HepG2 (cell line): ENCODE results near the gene ETHE1. TPM values are rescaled to one million over a fixed set of nuclear protein-coding genes. Genes with fewer than 3 reads are reported as not detected.
A peak's percentile ranks its signal among the peaks of the same experiment; 100 is the strongest.

Source experiments
- ARNT ChIP-seq: fragments of 450-650 bp; IDR thresholded peaks from 2 replicates; pipeline ENCODE4 v1.6.1; 2017
- CCAR2 ChIP-seq: fragments of 200-400 bp; formaldehyde crosslinking; optimal IDR thresholded peaks from 2 replicates; pipeline ENCODE3; 2018; ENCODE audit warnings: low read depth, mild to moderate bottlenecking, low read length, moderate library complexity
- DR1 ChIP-seq: sonication (generic); formaldehyde crosslinking; IDR thresholded peaks from 2 replicates; pipeline ENCODE4 v1.8.0; 2021; ENCODE audit warnings: mild to moderate bottlenecking, missing genetic modification reagents, inconsistent platforms
- KDM5B ChIP-seq: sonication (generic); formaldehyde crosslinking; IDR thresholded peaks from 2 replicates; pipeline ENCODE4 v1.4.0; 2020; ENCODE audit warnings: missing genetic modification reagents, mild to moderate bottlenecking, borderline replicate concordance
- MAF1 ChIP-seq: sonication (generic); formaldehyde crosslinking; IDR thresholded peaks from 2 replicates; pipeline ENCODE4 v1.5.0; 2020; ENCODE audit warnings: missing genetic modification reagents, borderline replicate concordance
- MIER2 ChIP-seq: IDR thresholded peaks from 2 replicates; pipeline ENCODE4 v1.6.1; 2016; ENCODE audit warnings: missing biosample characterization, missing genetic modification reagents
- POGK ChIP-seq: sonication (generic); formaldehyde crosslinking; conservative IDR thresholded peaks from 2 replicates; pipeline ENCODE4 v1.8.0; 2022; ENCODE audit warnings: mild to moderate bottlenecking, moderate library complexity, missing genetic modification reagents
- RERE ChIP-seq: IDR thresholded peaks from 2 replicates; pipeline ENCODE4 v1.6.1; 2016; ENCODE audit warnings: low read depth, missing genetic modification reagents, missing compliant biosample characterization
- SALL1 ChIP-seq: sonication (generic); formaldehyde crosslinking; IDR thresholded peaks from 2 replicates; pipeline ENCODE4 v1.8.0; 2022; ENCODE audit warnings: mild to moderate bottlenecking, missing genetic modification reagents
- SMC3 ChIP-seq: IDR thresholded peaks from 2 replicates; pipeline ENCODE4 v1.6.1; 2011; ENCODE audit warnings: low read length, improper control_type of control experiment
- THAP11 ChIP-seq: IDR thresholded peaks from 2 replicates; pipeline ENCODE4 v1.6.1; 2016; ENCODE audit warnings: missing biosample characterization, missing genetic modification reagents
- TRIM24 ChIP-seq: sonication (generic); formaldehyde crosslinking; IDR thresholded peaks from 2 replicates; pipeline ENCODE4 v1.8.0; 2022; ENCODE audit warnings: mild to moderate bottlenecking, missing genetic modification reagents
- XBP1 ChIP-seq: sonication (generic); formaldehyde crosslinking; IDR thresholded peaks from 2 replicates; pipeline ENCODE4 v1.5.0; 2020; ENCODE audit warnings: missing genetic modification reagents
- ZFAT ChIP-seq: sonication (generic); formaldehyde crosslinking; conservative IDR thresholded peaks from 2 replicates; pipeline ENCODE4 v1.8.1; 2023; ENCODE audit warnings: missing genetic modification reagents, inconsistent platforms
- ZFP36L1 ChIP-seq: sonication (generic); formaldehyde crosslinking; IDR thresholded peaks from 2 replicates; pipeline ENCODE4 v1.8.0; 2022; ENCODE audit warnings: mild to moderate bottlenecking, missing genetic modification reagents, moderate library complexity
- ZFP90 ChIP-seq: sonication (generic); formaldehyde crosslinking; IDR thresholded peaks from 2 replicates; pipeline ENCODE4 v1.8.0; 2022; ENCODE audit warnings: missing genetic modification reagents, mild to moderate bottlenecking, inconsistent platforms, borderline replicate concordance
- ZNF230 ChIP-seq: sonication (generic); formaldehyde crosslinking; IDR thresholded peaks from 2 replicates; pipeline ENCODE4 v1.4.0; 2020; ENCODE audit warnings: mild to moderate bottlenecking, missing genetic modification reagents
- ZNF639 ChIP-seq: conservative IDR thresholded peaks from 2 replicates; pipeline ENCODE4 v1.6.1; 2018; ENCODE audit warnings: missing genetic modification reagents
- ZNF660 ChIP-seq: sonication (generic); formaldehyde crosslinking; IDR thresholded peaks from 2 replicates; pipeline ENCODE4 v1.5.1; 2020; ENCODE audit warnings: mild to moderate bottlenecking, low read depth, missing genetic modification reagents, borderline replicate concordance
- ZNF703 ChIP-seq: sonication (generic); formaldehyde crosslinking; IDR thresholded peaks from 2 replicates; pipeline ENCODE4 v1.5.1; 2020; ENCODE audit warnings: missing genetic modification reagents, mild to moderate bottlenecking, moderate library complexity, borderline replicate concordance
- ZNF746 ChIP-seq: sonication (generic); formaldehyde crosslinking; IDR thresholded peaks from 2 replicates; pipeline ENCODE4 v1.8.0; 2022; ENCODE audit warnings: mild to moderate bottlenecking, missing genetic modification reagents
- ZNF788 ChIP-seq: sonication (generic); formaldehyde crosslinking; IDR thresholded peaks from 2 replicates; pipeline ENCODE4 v1.5.0; 2020; ENCODE audit warnings: mild to moderate bottlenecking, missing genetic modification reagents, borderline replicate concordance
- polyA plus RNA-seq, 8 experiments: library from polyadenylated mRNA; depleted of rRNA in 3 of 8; stranded (reverse) in 7 of 8; unstranded in 1 of 8; fragments of >200 nt; fragmentation: Illumina TruSeq in 4 of 8; extraction: Trizol in 4 of 8; gene quantifications; 2 replicates each; pipeline versions ENCODE4 v1.2.1 to v1.2.3, GENCODE V29; 2011 to 2016; ENCODE audit warnings: low read depth in 4 of 8, missing spikeins in 1 of 8, mixed read lengths in 1 of 8; ENCODE audit not compliant: insufficient read depth in 1 of 8
- total RNA-seq, 5 experiments: library from RNA; depleted of rRNA; stranded (reverse); fragments of >200 nt; fragmentation: Illumina TruSeq; extraction: Trizol; gene quantifications; 2 replicates each; pipeline ENCODE4 v1.2.3, GENCODE V29; 2016; ENCODE audit warnings: low read depth in 1 of 5

ETHE1 gene
- total and polyA plus RNA-seq, 2 of the 13 experiments (the other 11 are each of a cell fraction or from before 2014, with no cell fraction given) = 32.5 to 58.4 TPM

- TF ChIP-seq ZNF639 (no peak), MAF1 (CRISPR knock-in tag) (no peak), ZNF746 (CRISPR knock-in tag) (peak; percentile 20; the same call in 1 of the 2 replicates), ZFP36L1 (no peak), SMC3 (no peak), MIER2 (CRISPR knock-in tag) (no peak), RERE (CRISPR knock-in tag) (no peak), ZNF703 (CRISPR knock-in tag) (no peak), ZNF788 (CRISPR knock-in tag) (no peak), ZFAT (CRISPR knock-in tag) (no peak), ZNF660 (no peak), ARNT (no peak), ZNF230 (CRISPR knock-in tag) (no peak), CCAR2 (no peak), DR1 (CRISPR knock-in tag) (no peak), ZFP90 (CRISPR knock-in tag) (no peak; the same call in 1 of the 2 replicates), TRIM24 (no peak), KDM5B (no peak), THAP11 (CRISPR knock-in tag) (peak; percentile 72), POGK (peak; percentile 38; the same call in 1 of the 2 replicates), SALL1 (CRISPR knock-in tag) (peak; percentile 29; the same call in 1 of the 2 replicates), XBP1 (no peak)
Observed at GRCh38 chr19:43524922-43525835, 1.8 kb downstream of the ETHE1 start (continued).
